ENCODE data around the gene METTL16.

Gene METTL16

GRCh38 chr17:2369039-2369438 lies 142.6 kb downstream of the METTL16 start:
- TF ChIP-seq Cebpa-rat (IDR thresholded peaks at IDR 0.05): no peak
- H3K4me1 ChIP-seq: peaks cover 39% of the 10 kb centered on the region
- no peak overlapping the region for H3K4me3 ChIP-seq
- no peaks in the 10 kb centered on the region for H3K27me3 ChIP-seq
- peak overlapping the region; percentile 76 for H3K27ac ChIP-seq
- peak overlapping the region; percentile 73 for H3K9ac ChIP-seq
- no peaks in the 10 kb centered on the region for H4K20me1 ChIP-seq
- H3K36me3 ChIP-seq: peaks cover 72% of the 10 kb centered on the region
- no peaks in the 10 kb centered on the region for H3K9me3 ChIP-seq
- peak overlapping the region; percentile 79 for H3K4me2 ChIP-seq

DNA sequence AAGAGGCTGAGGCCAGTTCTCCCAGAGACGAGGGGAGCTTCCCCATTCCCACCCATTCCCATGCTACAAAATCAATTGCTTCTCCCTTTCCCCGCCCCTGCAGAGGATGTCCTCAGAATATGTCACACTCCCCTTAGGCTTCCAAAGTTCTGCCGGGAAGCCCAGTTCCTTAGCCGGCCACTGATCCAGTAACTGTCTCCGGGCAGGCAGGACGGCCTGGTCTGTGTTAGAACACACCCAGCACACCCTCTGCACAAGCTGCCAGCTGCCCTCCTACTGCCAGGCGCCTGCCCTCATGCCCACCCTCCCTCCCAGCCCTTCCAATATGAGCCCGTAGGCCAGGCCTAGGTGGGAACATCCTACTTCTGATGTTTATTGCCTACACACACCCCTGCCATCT lies 143.3 kb downstream of the METTL16 start:
- no peak overlapping the region for H3K4me3 ChIP-seq
- H3K36me3 ChIP-seq: peaks cover 73% of the 10 kb centered on the region
- H3K27me3 ChIP-seq: no peaks in the 10 kb centered on the region
- peak overlapping the region; percentile 39; the same call in 1 of the 2 replicates for H3K9ac ChIP-seq
- H3K4me1 ChIP-seq: peaks cover 39% of the 10 kb centered on the region
- H3K27ac ChIP-seq: peak overlapping the region; percentile 77
- no peaks in the 10 kb centered on the region for H4K20me1 ChIP-seq
- H3K9me3 ChIP-seq: no peaks in the 10 kb centered on the region
- H3K4me2 ChIP-seq: peak overlapping the region; percentile 79
- no peak for TF ChIP-seq Cebpa-rat (IDR thresholded peaks at IDR 0.05)

- Histone ChIP-seq H3K4me1 (peaks cover 39% of the 10 kb centered on the region), H3K36me3 (peaks cover 73% of the 10 kb centered on the region), H3K27me3 (no peaks in the 10 kb centered on the region), H3K27ac (no peak overlapping the region; the same call in 1 of the 2 replicates), H4K20me1 (0 out of 2 replicates have a peak, but pooled peaks cover under 1% of the 10 kb centered on the region), H3K9me3 (no peaks in the 10 kb centered on the region), H3K4me2 (peak overlapping the region; percentile 79; the same call in 1 of the 2 replicates), H3K4me3 (no peak overlapping the region), H3K9ac (peak overlapping the region; percentile 23; the same call in 1 of the 2 replicates)
- no peak for TF ChIP-seq Cebpa-rat (IDR thresholded peaks at IDR 0.05)
These were observed 144.8 kb downstream of the METTL16 start for GRCh38 chr17:2366747-2367494.

Measured in BLaER1 (cell line).